Measurements from ENCODE around the gene ZNF575.
"Not testable (repeated sequence)": the region's sequence is repeated elsewhere in the genome, so short reads cannot be mapped to it uniquely, and the experiment has no call there.

Gene ZNF575

GRCh38 chr19:43545981-43546380 is 13.0 kb downstream of the ZNF575 start:
- DNase-seq, result no peak
- Mint-ChIP-seq H3K36me3 (ENCODE audit: low read depth) (peaks cover 14% of the 10 kb centered on the region), H3K27ac (no peak overlapping the region), H3K4me3 (no peak overlapping the region), H3K4me1 (no peaks in the 10 kb centered on the region), H3K27me3 (no peaks in the 10 kb centered on the region), H3K9me3 (no peaks in the 10 kb centered on the region)
- ATAC-seq, result no peak

- Mint-ChIP-seq H3K27me3 (no peaks in the 10 kb centered on the region), H3K27ac (no peak overlapping the region), H3K4me3 (no peak overlapping the region), H3K4me1 (no peaks in the 10 kb centered on the region), H3K9me3 (no peaks in the 10 kb centered on the region), H3K36me3 (ENCODE audit: low read depth) (peaks cover 10% of the 10 kb centered on the region)
- DNase-seq (no peak), ATAC-seq (no peak)
Observed at GRCh38 chr19:43546581-43546980, 13.6 kb downstream of the ZNF575 start.

- not testable (repeated sequence) for H3K4me1 Mint-ChIP-seq; DNase-seq; H3K36me3 Mint-ChIP-seq (ENCODE audit: low read depth); H3K4me3 Mint-ChIP-seq; H3K27me3 Mint-ChIP-seq; ATAC-seq; H3K9me3 Mint-ChIP-seq; H3K27ac Mint-ChIP-seq
Observed at GRCh38 chr19:43547926-43548325, 14.9 kb downstream of the ZNF575 start.

- no peaks in the 10 kb centered on the region for H3K9me3 Mint-ChIP-seq
- ATAC-seq (no peak), DNase-seq (no peak)
- peaks cover 4% of the 10 kb centered on the region for H3K36me3 Mint-ChIP-seq (ENCODE audit: low read depth)
- H3K4me1 Mint-ChIP-seq, result no peaks in the 10 kb centered on the region
- no peaks in the 10 kb centered on the region for H3K27me3 Mint-ChIP-seq
- no peak overlapping the region for H3K27ac Mint-ChIP-seq
- no peak overlapping the region for H3K4me3 Mint-ChIP-seq
Observed at GRCh38 chr19:43548706-43549105, 15.7 kb downstream of the ZNF575 start.

- Mint-ChIP-seq H3K4me3 (no peak overlapping the region), H3K9me3 (no peaks in the 10 kb centered on the region), H3K27ac (no peak overlapping the region), H3K4me1 (peaks cover 7% of the 10 kb centered on the region), H3K27me3 (no peaks in the 10 kb centered on the region), H3K36me3 (ENCODE audit: low read depth) (peaks cover 8% of the 10 kb centered on the region)
- ATAC-seq (no peak), DNase-seq (no peak)
Observed at GRCh38 chr19:43551399-43552197, 18.6 kb downstream of the ZNF575 start.

GRCh38 chr19:43552198-43552450 is 19.1 kb downstream of the ZNF575 start:
- H3K4me3 Mint-ChIP-seq, result no peak overlapping the region
- no peak for DNase-seq
- peaks cover 8% of the 10 kb centered on the region for H3K36me3 Mint-ChIP-seq (ENCODE audit: low read depth)
- peaks cover 7% of the 10 kb centered on the region for H3K4me1 Mint-ChIP-seq
- ATAC-seq, result no peak
- H3K27me3 Mint-ChIP-seq, result no peaks in the 10 kb centered on the region
- H3K9me3 Mint-ChIP-seq, result no peaks in the 10 kb centered on the region
- H3K27ac Mint-ChIP-seq, result no peak overlapping the region

GRCh38 chr19:43552616-43553015 is 19.6 kb downstream of the ZNF575 start:
- no peaks in the 10 kb centered on the region for H3K27me3 Mint-ChIP-seq
- peaks cover 10% of the 10 kb centered on the region for H3K4me1 Mint-ChIP-seq
- H3K27ac Mint-ChIP-seq, result no peak overlapping the region
- no peaks in the 10 kb centered on the region for H3K9me3 Mint-ChIP-seq
- H3K36me3 Mint-ChIP-seq (ENCODE audit: low read depth), result peaks cover 11% of the 10 kb centered on the region
- no peak overlapping the region for H3K4me3 Mint-ChIP-seq
- DNase-seq, result no peak
- ATAC-seq, result no peak

- no peaks in the 10 kb centered on the region for H3K9me3 Mint-ChIP-seq
- H3K36me3 Mint-ChIP-seq (ENCODE audit: low read depth), result peaks cover 11% of the 10 kb centered on the region
- no peak overlapping the region for H3K4me3 Mint-ChIP-seq
- no peak overlapping the region for H3K27ac Mint-ChIP-seq
- H3K27me3 Mint-ChIP-seq, result no peaks in the 10 kb centered on the region
- DNase-seq (no peak), ATAC-seq (no peak)
- H3K4me1 Mint-ChIP-seq, result peaks cover 10% of the 10 kb centered on the region
Observed at GRCh38 chr19:43553656-43554055, 20.7 kb downstream of the ZNF575 start.

GRCh38 chr19:43554317-43554895 is 21.4 kb downstream of the ZNF575 start:
- no peak for ATAC-seq
- Mint-ChIP-seq H3K9me3 (no peaks in the 10 kb centered on the region), H3K27me3 (no peaks in the 10 kb centered on the region), H3K4me1 (peaks cover 10% of the 10 kb centered on the region), H3K27ac (no peak overlapping the region), H3K4me3 (no peak overlapping the region), H3K36me3 (ENCODE audit: low read depth) (peaks cover 12% of the 10 kb centered on the region)
- DNase-seq, result no peak

GRCh38 chr19:43555185-43555770 is 22.3 kb downstream of the ZNF575 start:
- peaks cover 15% of the 10 kb centered on the region for H3K36me3 Mint-ChIP-seq (ENCODE audit: low read depth)
- H3K9me3 Mint-ChIP-seq, result no peaks in the 10 kb centered on the region
- peak; percentile 81 for ATAC-seq
- no peak overlapping the region for H3K4me3 Mint-ChIP-seq
- DNase-seq, result peak; percentile 82
- peaks cover 14% of the 10 kb centered on the region for H3K4me1 Mint-ChIP-seq
- no peak overlapping the region for H3K27ac Mint-ChIP-seq
- H3K27me3 Mint-ChIP-seq, result no peaks in the 10 kb centered on the region

- Mint-ChIP-seq H3K27ac (peak overlapping the region; percentile 96), H3K27me3 (no peaks in the 10 kb centered on the region), H3K4me3 (no peak overlapping the region), H3K4me1 (peaks cover 56% of the 10 kb centered on the region), H3K36me3 (ENCODE audit: low read depth) (peaks cover 34% of the 10 kb centered on the region), H3K9me3 (peaks cover 2% of the 10 kb centered on the region)
- ATAC-seq (peak; percentile 35), DNase-seq (peak; percentile 24)
Observed at GRCh38 chr19:43560687-43561086, 27.7 kb downstream of the ZNF575 start.

- Mint-ChIP-seq H3K36me3 (ENCODE audit: low read depth) (peaks cover 34% of the 10 kb centered on the region), H3K4me1 (peaks cover 56% of the 10 kb centered on the region)
Observed at GRCh38 chr19:43561139-43561970, 28.4 kb downstream of the ZNF575 start.

GRCh38 chr19:43562226-43562697 is 29.3 kb downstream of the ZNF575 start:
- H3K9me3 Mint-ChIP-seq, result peaks cover 2% of the 10 kb centered on the region
- peaks cover 33% of the 10 kb centered on the region for H3K36me3 Mint-ChIP-seq (ENCODE audit: low read depth)
- DNase-seq (no peak), ATAC-seq (no peak)
- H3K27me3 Mint-ChIP-seq, result no peaks in the 10 kb centered on the region
- H3K4me3 Mint-ChIP-seq, result peak overlapping the region; percentile 69
- peak overlapping the region; percentile 96 for H3K27ac Mint-ChIP-seq
- peaks cover 58% of the 10 kb centered on the region for H3K4me1 Mint-ChIP-seq

More at GRCh38 chr19:43561139-43561970, 28.4 kb downstream of the ZNF575 start:
- ATAC-seq, result no peak
- H3K27ac Mint-ChIP-seq, result peak overlapping the region; percentile 96
- DNase-seq, result no peak
- H3K9me3 Mint-ChIP-seq, result peaks cover 2% of the 10 kb centered on the region
- no peaks in the 10 kb centered on the region for H3K27me3 Mint-ChIP-seq
- no peak overlapping the region for H3K4me3 Mint-ChIP-seq

- peaks cover 2% of the 10 kb centered on the region for H3K9me3 Mint-ChIP-seq
- peak overlapping the region; percentile 69 for H3K4me3 Mint-ChIP-seq
- no peaks in the 10 kb centered on the region for H3K27me3 Mint-ChIP-seq
- H3K27ac Mint-ChIP-seq, result peak overlapping the region; percentile 96
- ATAC-seq (peak; percentile 95), DNase-seq (peak; percentile 71)
- peaks cover 30% of the 10 kb centered on the region for H3K36me3 Mint-ChIP-seq (ENCODE audit: low read depth)
- peaks cover 55% of the 10 kb centered on the region for H3K4me1 Mint-ChIP-seq
Observed at GRCh38 chr19:43562698-43563241, 29.8 kb downstream of the ZNF575 start.
